OCI-LY3 (cell line): ENCODE data around the gene GYPB.

Experiments used
- EZH2phosphoT487 ChIP-seq: fragments of 200-600 bp; shearing (Covaris generic); IDR thresholded peaks from 2 replicates; pipeline ENCODE4 v1.6.1; 2018; ENCODE audit warnings: antibody characterized with exemption, mixed run types, low read depth
- TF ChIP-seq, protein P1 (sequence below): fragments of 200-600, 300-600 bp; sonication (generic); IDR thresholded peaks from 2 replicates; pipeline ENCODE4 v1.5.1; 2014; ENCODE audit warnings: antibody characterized with exemption, low read length, low read depth

- TF ChIP-seq, protein P1, sequence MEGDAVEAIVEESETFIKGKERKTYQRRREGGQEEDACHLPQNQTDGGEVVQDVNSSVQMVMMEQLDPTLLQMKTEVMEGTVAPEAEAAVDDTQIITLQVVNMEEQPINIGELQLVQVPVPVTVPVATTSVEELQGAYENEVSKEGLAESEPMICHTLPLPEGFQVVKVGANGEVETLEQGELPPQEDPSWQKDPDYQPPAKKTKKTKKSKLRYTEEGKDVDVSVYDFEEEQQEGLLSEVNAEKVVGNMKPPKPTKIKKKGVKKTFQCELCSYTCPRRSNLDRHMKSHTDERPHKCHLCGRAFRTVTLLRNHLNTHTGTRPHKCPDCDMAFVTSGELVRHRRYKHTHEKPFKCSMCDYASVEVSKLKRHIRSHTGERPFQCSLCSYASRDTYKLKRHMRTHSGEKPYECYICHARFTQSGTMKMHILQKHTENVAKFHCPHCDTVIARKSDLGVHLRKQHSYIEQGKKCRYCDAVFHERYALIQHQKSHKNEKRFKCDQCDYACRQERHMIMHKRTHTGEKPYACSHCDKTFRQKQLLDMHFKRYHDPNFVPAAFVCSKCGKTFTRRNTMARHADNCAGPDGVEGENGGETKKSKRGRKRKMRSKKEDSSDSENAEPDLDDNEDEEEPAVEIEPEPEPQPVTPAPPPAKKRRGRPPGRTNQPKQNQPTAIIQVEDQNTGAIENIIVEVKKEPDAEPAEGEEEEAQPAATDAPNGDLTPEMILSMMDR: no peak
- TF ChIP-seq EZH2phosphoT487: no peak
Measured at GRCh38 chr4:144056800-144057199, 37.6 kb upstream of the GYPB start.
